SKM-1 (cell line): ENCODE measurements around the gene PODXL2.

Experiments
- DNase-seq: peaks from one replicate; lab custom pipeline; 2025; ENCODE audit not compliant: unreplicated experiment; lab: John Stamatoyannopoulos, UW

Gene PODXL2

GRCh38 chr3:127688022-127688415, 59.0 kb downstream of the PODXL2 start:
- no peak for DNase-seq

GRCh38 chr3:127688416-127689265, 59.7 kb downstream of the PODXL2 start:
- no peak for DNase-seq

GRCh38 chr3:127689266-127689860, 60.4 kb downstream of the PODXL2 start:
- DNase-seq = no peak

- DNase-seq = no peak
These were observed 61.1 kb downstream of the PODXL2 start for GRCh38 chr3:127690106-127690505.

- peak; percentile 27 for DNase-seq
These were observed 62.0 kb downstream of the PODXL2 start for GRCh38 chr3:127690823-127691452.

- no peak for DNase-seq
These were observed 62.5 kb downstream of the PODXL2 start for GRCh38 chr3:127691489-127691888.

GRCh38 chr3:127691974-127692373, 63.0 kb downstream of the PODXL2 start:
- no peak for DNase-seq

GRCh38 chr3:127692501-127693335, 63.7 kb downstream of the PODXL2 start:
- no peak for DNase-seq

- DNase-seq = no peak
These were observed 64.4 kb downstream of the PODXL2 start for GRCh38 chr3:127693336-127693843.

GRCh38 chr3:127694467-127695215, 65.7 kb downstream of the PODXL2 start:
- DNase-seq = no peak

GRCh38 chr3:127697551-127698240, 68.7 kb downstream of the PODXL2 start:
- peak; percentile 35 for DNase-seq

GRCh38 chr3:127698286-127698685, 69.3 kb downstream of the PODXL2 start:
- no peak for DNase-seq

- no peak for DNase-seq
These were observed 69.9 kb downstream of the PODXL2 start for GRCh38 chr3:127698691-127699415.

GRCh38 chr3:127699416-127700300, 70.7 kb downstream of the PODXL2 start:
- DNase-seq = no peak

- no peak for DNase-seq
These were observed 71.4 kb downstream of the PODXL2 start for GRCh38 chr3:127700406-127700805.

GRCh38 chr3:127701280-127701911, 72.4 kb downstream of the PODXL2 start:
- no peak for DNase-seq

- DNase-seq = no peak
These were observed 73.2 kb downstream of the PODXL2 start for GRCh38 chr3:127702151-127702578.
